Activated T-cell treated with anti-CD3 and anti-CD28 coated beads for 24 hours (primary cell): ENCODE results near the gene MAST4.

ENCODE experiments used
- DNase-seq: peaks from one replicate; pipeline ENCODE4 v3.0.0-alpha.2; 2020; ENCODE audit warnings: low read depth

MAST4 gene

DNA sequence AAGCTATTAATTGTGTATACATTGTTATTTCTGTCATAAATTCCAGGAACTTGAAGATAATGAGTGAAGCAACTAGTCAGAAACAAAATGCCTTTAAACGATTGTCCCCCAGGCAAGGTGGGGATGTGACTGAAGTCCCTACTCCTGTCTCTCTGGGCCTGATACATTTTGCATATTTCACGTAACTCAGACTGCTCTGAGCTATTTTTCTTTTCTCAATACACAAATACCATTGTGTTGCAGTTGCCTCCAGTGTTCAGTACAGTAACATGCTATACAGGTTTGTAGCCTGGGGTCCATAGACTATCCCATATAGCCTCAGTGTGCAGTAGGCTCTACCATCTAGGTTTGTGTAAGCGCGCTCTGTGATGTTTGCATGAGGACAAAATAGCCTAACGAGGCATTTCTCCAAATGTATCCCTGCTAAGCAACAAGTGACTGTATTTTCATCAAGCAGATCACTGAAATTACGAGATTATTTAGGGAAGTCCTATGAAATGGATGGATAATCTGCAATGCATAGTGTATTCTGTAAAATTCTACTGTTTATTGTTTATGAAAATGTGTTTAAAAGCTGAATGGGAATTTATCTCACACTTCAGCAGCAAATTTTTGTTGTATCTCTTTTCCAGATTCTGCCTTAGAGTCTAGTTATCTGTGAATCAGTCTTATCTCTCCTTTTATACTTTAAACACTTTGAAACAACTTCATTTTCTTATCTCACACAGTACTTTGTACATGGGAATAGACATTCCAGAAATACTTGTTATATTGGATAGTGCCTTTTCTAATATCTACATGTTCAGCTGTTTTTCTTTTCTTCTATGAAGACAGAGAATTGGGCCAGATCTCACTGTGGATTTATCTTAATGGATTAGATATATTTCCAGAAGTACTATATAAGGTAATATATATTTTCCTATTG is 449.9 kb downstream of the MAST4 start:
- no peak for DNase-seq

GRCh38 chr5:67047160-67047559 is 451.0 kb downstream of the MAST4 start:
- no peak for DNase-seq

DNA sequence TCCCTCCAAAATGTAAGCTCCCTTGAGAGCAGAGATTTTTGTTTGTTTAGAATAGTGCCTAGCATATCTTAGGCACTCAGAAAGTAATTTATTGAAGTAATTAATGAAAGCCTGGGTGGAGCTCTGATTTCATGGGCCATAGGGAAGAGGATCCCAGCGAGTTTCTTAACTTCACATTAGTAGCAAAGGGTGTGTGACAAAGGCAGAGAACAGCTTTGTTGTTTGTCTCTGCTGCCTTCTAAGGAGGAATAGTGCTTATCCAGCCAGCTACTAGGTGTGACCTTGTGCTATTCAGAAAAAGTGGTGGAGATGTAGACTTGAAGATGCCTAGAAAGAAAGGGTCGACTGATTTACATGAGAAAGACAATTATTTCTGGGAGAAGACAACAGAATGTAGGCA is 451.4 kb downstream of the MAST4 start:
- DNase-seq, result no peak

GRCh38 chr5:67050125-67050524 is 453.9 kb downstream of the MAST4 start:
- no peak for DNase-seq

DNA sequence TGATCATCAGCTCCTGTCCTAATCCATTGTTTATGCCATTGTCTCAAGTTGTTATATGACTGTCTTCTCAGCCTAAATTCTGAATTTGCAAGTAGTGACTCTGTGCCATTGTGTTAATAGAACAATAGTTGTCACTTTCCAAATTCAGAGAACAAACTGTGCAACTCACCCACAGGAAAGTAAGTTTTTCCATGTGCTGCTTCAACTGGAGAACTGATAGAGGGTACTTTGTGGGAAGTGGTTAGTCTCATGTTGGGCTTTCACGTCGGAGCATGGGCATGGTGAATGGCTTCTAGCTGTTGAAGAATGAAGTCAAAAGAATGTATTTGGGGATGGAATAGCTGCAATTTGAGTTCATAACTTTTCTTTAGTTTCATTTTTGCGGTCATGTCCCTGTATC is 454.4 kb downstream of the MAST4 start:
- DNase-seq, result no peak

DNA sequence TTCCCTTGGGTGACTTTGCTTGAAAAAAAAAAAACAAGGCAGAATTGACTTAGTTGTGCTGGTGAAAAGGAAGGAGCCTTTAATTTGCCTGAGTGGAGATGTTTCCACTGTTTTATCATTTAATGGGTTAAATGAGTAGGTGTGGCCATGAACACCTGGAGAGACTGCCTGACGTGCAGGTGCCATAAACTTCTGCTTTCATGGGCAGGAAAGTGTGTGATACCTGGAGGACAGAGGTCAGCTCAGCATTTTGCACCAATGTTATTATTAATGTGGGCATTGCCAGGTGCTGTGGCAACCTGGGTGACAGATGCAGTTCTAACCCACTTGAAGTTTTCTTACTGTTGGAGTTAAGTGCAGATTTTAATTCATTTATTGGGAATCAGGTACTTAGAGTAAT is 455.0 kb downstream of the MAST4 start:
- DNase-seq, result no peak

- DNase-seq, result no peak
Measured at GRCh38 chr5:67052034-67052433, 455.8 kb downstream of the MAST4 start.

- no peak for DNase-seq
Measured at GRCh38 chr5:67053229-67053628, 457.0 kb downstream of the MAST4 start.

GRCh38 chr5:67058998-67059743 is 463.0 kb downstream of the MAST4 start:
- no peak for DNase-seq

- DNase-seq, result no peak
Measured at GRCh38 chr5:67059744-67060490, 463.7 kb downstream of the MAST4 start.

DNA sequence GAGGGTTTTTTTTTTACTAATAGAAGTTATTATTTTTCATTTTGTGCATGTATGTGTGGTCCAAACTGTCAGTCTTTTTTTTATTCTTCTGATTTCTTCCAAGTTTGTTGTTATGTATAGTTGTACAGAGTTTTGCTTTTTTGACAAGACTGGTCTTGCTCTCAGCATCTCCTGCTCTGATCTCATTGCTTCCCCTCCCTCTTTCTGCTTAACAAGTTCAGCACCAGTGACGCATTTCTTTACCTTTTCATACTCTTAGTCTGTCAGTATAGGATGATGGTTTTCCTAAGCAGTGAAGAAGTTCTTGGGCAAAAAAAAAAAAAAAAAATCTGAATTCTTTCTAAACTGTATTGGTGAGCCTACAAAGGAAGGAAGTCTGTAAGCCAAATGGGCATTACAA is 465.3 kb downstream of the MAST4 start:
- no peak for DNase-seq

DNA sequence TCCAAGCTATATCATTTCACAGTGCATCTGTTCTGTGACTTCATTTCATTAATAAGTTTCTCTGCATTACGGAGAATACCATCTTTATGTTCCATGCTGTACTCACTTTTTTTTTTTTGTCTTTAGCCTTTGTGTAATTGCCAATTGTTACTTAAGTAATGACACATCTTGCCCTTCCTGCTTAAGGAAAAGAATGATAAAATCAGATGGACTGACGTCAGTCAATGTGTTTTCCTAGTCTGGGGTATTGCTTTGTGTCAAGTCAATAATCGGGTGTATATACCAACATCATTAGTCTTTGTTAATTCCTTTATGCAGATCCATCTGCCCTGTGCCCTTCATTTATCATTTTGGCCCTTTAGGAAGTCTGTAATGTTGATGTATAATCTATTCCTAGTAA is 466.9 kb downstream of the MAST4 start:
- DNase-seq, result no peak

GRCh38 chr5:67063791-67064190 is 467.6 kb downstream of the MAST4 start:
- DNase-seq, result no peak

GRCh38 chr5:67065237-67065636 is 469.0 kb downstream of the MAST4 start:
- DNase-seq, result no peak

- DNase-seq, result no peak
Measured at GRCh38 chr5:67065696-67066095, 469.5 kb downstream of the MAST4 start.

DNA sequence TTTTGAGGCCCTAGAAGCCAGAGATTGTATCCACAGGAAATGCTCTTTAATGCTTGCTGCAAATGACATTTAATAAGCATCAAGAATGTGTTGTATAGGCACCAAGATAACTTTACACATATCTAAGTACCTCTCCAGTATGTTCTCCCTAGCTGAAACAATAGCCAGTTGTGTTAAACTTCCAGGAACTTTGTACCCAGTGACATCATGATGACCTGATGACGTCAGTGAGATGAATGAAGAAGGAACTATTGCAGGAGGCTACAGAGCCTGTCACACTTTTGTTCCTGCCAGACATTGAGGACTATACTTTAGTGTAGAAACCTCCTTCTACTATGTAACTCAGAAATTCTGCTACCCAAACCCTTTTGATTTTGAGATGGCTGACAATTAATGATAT is 470.6 kb downstream of the MAST4 start:
- no peak for DNase-seq

DNA sequence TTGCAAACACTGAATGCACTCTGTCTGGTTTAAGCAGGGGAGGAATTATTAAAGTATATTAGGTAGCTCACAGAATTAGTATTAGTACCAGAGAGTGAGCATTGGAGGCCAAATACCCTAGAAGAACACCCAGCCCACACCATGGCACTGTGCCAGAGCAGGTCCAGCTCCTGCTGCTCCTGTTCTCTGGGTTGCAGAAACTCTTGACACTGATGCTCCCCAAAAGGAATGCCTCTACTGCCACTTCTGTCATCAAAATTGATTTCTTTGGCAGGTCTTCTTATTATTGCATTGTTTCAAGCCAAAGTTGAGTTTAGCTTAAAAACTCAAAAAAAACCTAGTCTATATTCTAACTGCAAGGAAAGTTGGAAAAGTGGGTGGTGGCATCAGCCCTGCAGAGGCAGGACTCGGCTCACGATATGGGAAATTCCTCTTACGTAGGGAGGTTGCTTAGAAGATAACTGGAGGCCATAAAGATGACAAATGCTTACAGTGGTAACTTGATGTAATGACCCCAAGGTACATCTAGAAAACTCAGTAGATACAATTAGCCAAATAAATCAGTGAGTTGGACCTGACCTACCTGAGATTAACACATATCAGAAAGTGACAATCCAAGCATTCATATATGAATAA is 477.0 kb downstream of the MAST4 start:
- no peak for DNase-seq

DNA sequence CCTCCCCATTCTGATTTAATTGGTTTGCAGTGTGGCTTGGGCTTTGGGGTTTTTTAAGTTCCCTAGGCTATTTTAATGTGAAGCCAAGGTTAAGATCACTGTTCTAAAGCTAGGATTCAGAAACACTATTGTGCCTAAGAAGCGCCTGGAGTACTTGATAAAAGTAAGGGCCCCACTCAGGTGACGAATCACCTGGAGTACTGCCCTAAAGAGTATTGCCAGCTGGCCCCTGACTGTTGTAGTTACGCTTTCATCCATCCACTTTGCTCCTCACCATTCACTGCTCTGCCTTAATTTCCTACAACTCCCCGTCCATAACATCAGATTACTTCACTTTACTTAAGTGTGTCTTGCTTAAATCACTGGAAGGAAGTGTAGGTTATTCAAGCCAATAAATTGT is 481.1 kb downstream of the MAST4 start:
- no peak for DNase-seq

- DNase-seq, result no peak
Measured at GRCh38 chr5:67081261-67081660, 485.1 kb downstream of the MAST4 start.

DNA sequence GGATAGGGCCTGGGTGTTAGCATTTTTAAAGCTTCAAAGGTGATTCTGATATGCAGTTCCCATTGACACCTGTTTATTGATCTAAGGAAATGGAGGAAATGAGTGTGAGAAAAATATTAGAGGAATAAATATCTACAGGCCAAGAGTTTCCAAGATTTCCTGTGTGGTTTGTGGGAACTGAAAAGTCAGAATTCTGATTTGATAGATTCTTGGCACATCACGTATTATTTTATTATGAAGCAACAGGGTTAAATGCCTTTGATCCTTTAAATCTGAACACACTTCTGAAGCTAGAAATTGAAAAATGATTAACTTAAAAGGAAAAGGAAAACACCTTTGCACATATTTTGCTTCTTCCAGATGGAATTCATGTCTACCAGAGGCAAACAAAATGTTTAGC is 486.7 kb downstream of the MAST4 start:
- no peak for DNase-seq

DNA sequence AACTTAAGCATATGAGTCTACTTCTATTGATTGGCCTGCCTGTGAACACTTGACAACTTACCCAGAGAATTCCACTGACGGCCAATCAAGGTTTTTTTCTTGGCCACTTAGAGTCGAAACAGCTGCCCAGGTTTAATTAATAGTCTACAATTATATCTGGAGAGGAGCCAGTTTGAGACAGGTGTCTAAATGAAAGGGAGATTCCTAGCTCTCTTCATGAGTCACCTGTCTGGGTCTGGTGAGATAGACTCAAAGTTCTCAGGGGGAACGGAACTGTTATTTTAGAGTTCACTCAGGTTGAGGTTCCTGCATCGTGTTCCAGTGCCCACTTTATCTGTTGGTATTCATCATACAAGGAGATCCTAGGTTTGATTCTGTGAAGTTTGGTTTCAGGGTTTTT is 489.4 kb downstream of the MAST4 start:
- DNase-seq, result no peak

DNA sequence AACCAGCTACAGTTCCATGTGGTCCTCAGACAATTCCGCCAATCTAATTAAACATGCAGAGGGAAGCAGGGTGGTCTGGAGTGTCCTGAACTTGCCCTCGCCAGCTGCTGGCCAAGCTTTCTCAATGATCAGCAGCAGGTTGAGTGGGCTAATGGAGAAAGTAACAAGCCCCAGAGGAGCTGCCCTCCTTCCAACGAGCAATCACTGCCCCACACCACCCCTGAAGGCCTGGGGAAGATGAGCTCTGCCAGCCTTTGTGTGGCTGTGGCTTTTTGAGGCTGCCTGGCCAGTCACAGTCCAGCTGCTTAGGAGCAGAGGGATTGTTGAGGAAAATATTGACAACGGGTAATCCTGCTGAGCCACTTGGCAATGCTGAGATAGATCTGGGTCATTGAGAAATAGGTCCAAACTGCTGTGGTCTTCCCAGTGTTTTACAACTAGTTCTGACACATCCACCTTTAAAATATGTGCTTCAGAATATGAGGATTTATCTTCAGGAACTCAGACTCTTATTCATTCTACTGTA is 493.1 kb downstream of the MAST4 start:
- DNase-seq, result no peak
